KBM-7 (cell line): Measurements from ENCODE around the gene CMBL.
"Not testable (repeated sequence)": the region's sequence is repeated elsewhere in the genome, so short reads cannot be mapped to it uniquely, and the experiment has no call there.

Experiments
- DNase-seq: peaks from one replicate; pipeline ENCODE4 v3.0.0-alpha.2; 2015
- in situ Hi-C: fragments of 300-500 bp; cut with MboI; formaldehyde crosslinking; loops from 2 replicates; pipeline ENCODE4 v1.14.3; 2020; ENCODE audit warnings: low sequenced_read_pairs, low pct_unique_long_range_greater_than_20kb, mixed read lengths

CMBL gene

GRCh38 chr5:10315201-10315600 lies 7.5 kb upstream of the CMBL start:
- no peak for DNase-seq
- in situ Hi-C loops: no loop called here

GRCh38 chr5:10311595-10312425 lies 4.1 kb upstream of the CMBL start:
- DNase-seq: no peak
- in situ Hi-C loops: no loop called here

GRCh38 chr5:10310835-10311570 lies 3.3 kb upstream of the CMBL start:
- DNase-seq, in situ Hi-C loops: not testable (repeated sequence)

GRCh38 chr5:10310066-10310779 lies 2.5 kb upstream of the CMBL start:
- DNase-seq: no peak

GRCh38 chr5:10308844-10309243 lies 1.1 kb upstream of the CMBL start:
- no peak for DNase-seq
- in situ Hi-C loops: no loop called here

More at GRCh38 chr5:10310066-10310779, 2.5 kb upstream of the CMBL start:
- in situ Hi-C loops: no loop called here

GRCh38 chr5:10306806-10307205 lies 896 bp downstream of the CMBL start:
- no peak for DNase-seq
- in situ Hi-C loops: no loop called here

GRCh38 chr5:10306114-10306513 lies 1.6 kb downstream of the CMBL start:
- in situ Hi-C loops: no loop called here
- DNase-seq: no peak

- DNase-seq: no peak
- in situ Hi-C loops: no loop called here
Measured at GRCh38 chr5:10304932-10305331, 2.8 kb downstream of the CMBL start.

- DNase-seq: no peak
- in situ Hi-C loops: no loop called here
Measured at GRCh38 chr5:10303699-10304170, 4.0 kb downstream of the CMBL start.

- in situ Hi-C loops: no loop called here
- no peak for DNase-seq
Measured at GRCh38 chr5:10303201-10303600, 4.5 kb downstream of the CMBL start.

- in situ Hi-C loops: no loop called here
- DNase-seq: no peak
Measured at GRCh38 chr5:10301842-10302610, 5.7 kb downstream of the CMBL start.

GRCh38 chr5:10301266-10301665 lies 6.4 kb downstream of the CMBL start:
- DNase-seq: no peak
- in situ Hi-C loops: no loop called here

GRCh38 chr5:10300246-10300645 lies 7.5 kb downstream of the CMBL start:
- in situ Hi-C loops: no loop called here

GRCh38 chr5:10297646-10298204 lies 10.0 kb downstream of the CMBL start:
- DNase-seq: no peak
- in situ Hi-C loops: no loop called here

More at GRCh38 chr5:10300246-10300645, 7.5 kb downstream of the CMBL start:
- no peak for DNase-seq

GRCh38 chr5:10295619-10296326 lies 11.9 kb downstream of the CMBL start:
- DNase-seq: no peak
- in situ Hi-C loops: no loop called here

- in situ Hi-C loops: no loop called here
- DNase-seq: no peak
Measured at GRCh38 chr5:10293907-10294662, 13.6 kb downstream of the CMBL start.

GRCh38 chr5:10291692-10292339 lies 15.9 kb downstream of the CMBL start:
- no peak for DNase-seq
- in situ Hi-C loops: no loop called here
